ENCODE data around the gene ZNF680. TPM values are rescaled to one million over a fixed set of nuclear protein-coding genes. Genes with fewer than 3 reads are reported as not detected.

ZNF680 gene
- total RNA-seq, 4 donors from 2014 or later = 72.4 to 86.1 (median 84.1) TPM

DNA sequence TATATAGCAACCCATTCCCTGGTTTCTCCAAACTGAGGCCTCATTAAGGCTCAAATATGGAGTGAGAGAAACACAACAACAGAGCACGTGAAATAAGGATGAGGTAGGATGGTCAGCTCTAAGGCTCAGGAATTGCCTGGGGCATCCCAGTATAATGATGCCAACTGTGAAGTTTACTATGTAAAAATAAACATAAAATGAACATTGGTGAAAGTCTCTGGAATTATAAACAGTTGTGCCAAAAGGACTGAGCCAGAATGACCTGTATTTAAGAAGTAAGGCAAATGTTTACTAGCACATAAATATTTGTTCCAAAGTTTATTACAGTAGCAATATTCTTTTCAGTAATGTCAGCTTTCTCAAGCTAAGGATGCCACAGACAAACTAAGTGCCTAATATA is 64.6 kb downstream of the ZNF680 start:
- no peaks in the 10 kb centered on the region for H3K27me3 ChIP-seq
- no peak overlapping the region for H3K4me3 ChIP-seq (replicated peaks in 1 of 3)
- no peak for DNase-seq
- H3K27ac ChIP-seq = no peak overlapping the region
- intact Hi-C loops (cut with DNase I) = no loop called here
- H3K4me1 ChIP-seq = peaks cover 4 to 14% of the 10 kb centered on the region in 2 donors
- no peaks in the 10 kb centered on the region for H3K9me3 ChIP-seq
- H3K36me3 ChIP-seq = no peaks in the 10 kb centered on the region
- TF ChIP-seq POLR2A (IDR thresholded peaks at IDR 0.05) (no peak), CTCF (IDR thresholded peaks at IDR 0.05) (no peak)
- WGBS, 2 donors = 78 to 88% methylated on average over 1 of the region's 1 CpG

- H3K36me3 ChIP-seq = no peaks in the 10 kb centered on the region
- peak; percentile 67 to 69 for DNase-seq
- 2 to 5% methylated on average over 15 to 21 of the region's 26 CpGs for whole genome bisulfite sequencing, 2 donors
- H3K9me3 ChIP-seq = no peaks in the 10 kb centered on the region
- intact Hi-C loops (cut with DNase I) = no loop called here
- no peaks in the 10 kb centered on the region for H3K27me3 ChIP-seq
- H3K4me1 ChIP-seq = peaks cover 4 to 14% of the 10 kb centered on the region in 2 donors
- H3K4me3 ChIP-seq (replicated peaks in 1 of 3) = peak overlapping the region in 2 of 3 donors; percentile 3 to 13
- TF ChIP-seq CTCF (IDR thresholded peaks at IDR 0.05) (peak in 2 of 6 experiments; percentile 10 to 22), POLR2A (IDR thresholded peaks at IDR 0.05) (no peak)
- peak overlapping the region; percentile 7 to 78 (median 27) for H3K27ac ChIP-seq
Observed at GRCh38 chr7:64494912-64495461, 67.9 kb downstream of the ZNF680 start.

DNA sequence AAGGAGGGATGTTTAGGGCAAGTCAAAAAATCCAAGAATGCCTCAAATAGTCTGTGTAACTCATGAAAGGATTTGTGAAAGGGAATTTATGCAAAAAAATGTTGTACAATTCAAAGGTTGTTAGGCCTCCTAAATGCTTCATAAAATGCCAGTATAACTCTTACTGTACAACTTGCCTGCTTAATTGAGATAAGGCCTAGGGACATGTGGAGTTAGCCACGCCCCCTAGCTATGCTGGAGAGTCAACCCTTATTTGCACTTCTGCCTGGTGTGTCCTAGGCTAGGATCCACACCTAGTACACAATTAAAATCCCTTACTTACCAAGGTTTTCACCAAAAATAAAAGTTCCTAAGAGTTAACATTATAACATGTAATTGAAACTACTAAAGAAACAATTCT is 77.2 kb downstream of the ZNF680 start:
- intact Hi-C loops (cut with DNase I) = no loop called here
- Histone ChIP-seq H3K27me3 (no peaks in the 10 kb centered on the region), H3K4me1 (no peaks in the 10 kb centered on the region), H3K36me3 (no peaks in the 10 kb centered on the region), H3K9me3 (no peaks in the 10 kb centered on the region), H3K27ac (no peak overlapping the region), H3K4me3 (replicated peaks in 1 of 3) (no peak overlapping the region)
- 78 to 82% methylated on average over 1 of the region's 1 CpG for WGBS, 2 donors
- TF ChIP-seq POLR2A (IDR thresholded peaks at IDR 0.05) = no peak
- no peak for TF ChIP-seq CTCF (IDR thresholded peaks at IDR 0.05)
- DNase-seq = no peak

Other genes starting within 250 kb of the ZNF680 start
- gene ZNF736, start 249.1 kb downstream of the ZNF680 start, total RNA-seq = 10 to 100 TPM; 14.4 to 38.2 (median 25.8) TPM
- 10 to 100 TPM in 3 of 4 donors, 1 to 10 TPM in 1; 8.5 to 16.4 (median 12.9) TPM for gene ZNF107, start 103.1 kb upstream of the ZNF680 start, total RNA-seq
- gene ZNF138, start 231.4 kb upstream of the ZNF680 start, total RNA-seq = 10 to 100 TPM; 13.3 to 30.5 (median 21.8) TPM